ENCODE measurements around the gene INPP5K.

The INPP5K gene

GRCh38 chr17:1551741-1552140 lies 35.3 kb upstream of the INPP5K start:
- TF ChIP-seq TCF4 (CRISPR knock-in tag; IDR thresholded peaks at IDR 0.05; ENCODE audit: borderline replicate concordance) (no peak), ZFP30 (CRISPR knock-in tag; IDR thresholded peaks at IDR 0.05) (no peak)
- ATAC-seq = no peak

DNA sequence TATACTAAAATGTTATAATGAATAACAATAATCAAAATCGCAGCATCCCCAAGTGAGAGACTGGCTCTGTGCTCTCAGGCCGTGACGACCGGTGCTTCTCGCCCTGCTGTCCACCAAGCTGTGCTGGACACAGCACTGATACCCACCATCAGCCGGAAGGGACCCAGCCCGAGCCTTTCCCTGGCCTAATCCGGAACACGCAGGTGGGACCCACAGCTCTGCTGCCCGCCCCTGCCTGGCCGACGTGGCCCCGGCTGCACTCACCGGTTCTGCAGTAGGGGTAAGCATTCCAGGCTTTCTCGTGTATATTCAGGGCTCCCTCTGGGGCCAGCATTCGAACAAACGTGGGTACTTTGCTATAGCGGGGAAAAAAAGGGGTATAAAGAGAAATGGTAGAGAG lies 31.6 kb upstream of the INPP5K start:
- ATAC-seq = no peak

DNA sequence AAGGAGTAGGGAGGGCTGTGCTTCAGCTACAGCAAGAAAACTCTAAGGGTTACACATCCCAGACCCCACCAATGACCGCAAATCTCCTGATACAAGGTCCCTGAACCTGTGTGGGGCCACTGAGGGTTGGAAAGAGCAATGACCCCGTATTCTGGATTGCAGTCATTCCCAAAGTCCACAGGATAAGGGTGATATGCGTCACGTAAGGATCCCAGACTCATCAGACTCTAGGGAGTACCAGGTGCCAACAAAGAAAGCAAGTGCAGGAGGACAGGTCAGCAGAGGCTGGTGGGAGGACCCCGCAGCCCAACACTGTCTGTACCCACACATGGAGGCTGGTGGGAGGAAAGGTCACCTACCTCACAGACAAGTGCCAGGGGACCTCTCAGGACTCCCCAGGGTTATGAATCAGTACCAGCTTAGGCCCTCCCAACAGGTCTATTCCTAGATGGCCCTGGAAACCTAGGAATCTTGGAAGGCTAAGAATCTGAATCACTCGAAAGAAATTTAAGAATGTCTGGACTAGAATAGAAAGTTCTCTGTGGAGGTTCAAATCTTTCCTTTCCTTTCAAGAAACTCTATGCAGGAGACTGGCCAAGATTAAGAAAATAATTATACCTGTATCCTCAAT lies 30.0 kb upstream of the INPP5K start:
- ATAC-seq = no peak; the same call in 2 of the 3 replicates
- no peak for TF ChIP-seq SNAI2 (CRISPR knock-in tag; IDR thresholded peaks at IDR 0.05)
- TF ChIP-seq BACH2 (CRISPR knock-in tag; IDR thresholded peaks at IDR 0.05; ENCODE audit: borderline replicate concordance) = no peak
- TF ChIP-seq, protein P1, sequence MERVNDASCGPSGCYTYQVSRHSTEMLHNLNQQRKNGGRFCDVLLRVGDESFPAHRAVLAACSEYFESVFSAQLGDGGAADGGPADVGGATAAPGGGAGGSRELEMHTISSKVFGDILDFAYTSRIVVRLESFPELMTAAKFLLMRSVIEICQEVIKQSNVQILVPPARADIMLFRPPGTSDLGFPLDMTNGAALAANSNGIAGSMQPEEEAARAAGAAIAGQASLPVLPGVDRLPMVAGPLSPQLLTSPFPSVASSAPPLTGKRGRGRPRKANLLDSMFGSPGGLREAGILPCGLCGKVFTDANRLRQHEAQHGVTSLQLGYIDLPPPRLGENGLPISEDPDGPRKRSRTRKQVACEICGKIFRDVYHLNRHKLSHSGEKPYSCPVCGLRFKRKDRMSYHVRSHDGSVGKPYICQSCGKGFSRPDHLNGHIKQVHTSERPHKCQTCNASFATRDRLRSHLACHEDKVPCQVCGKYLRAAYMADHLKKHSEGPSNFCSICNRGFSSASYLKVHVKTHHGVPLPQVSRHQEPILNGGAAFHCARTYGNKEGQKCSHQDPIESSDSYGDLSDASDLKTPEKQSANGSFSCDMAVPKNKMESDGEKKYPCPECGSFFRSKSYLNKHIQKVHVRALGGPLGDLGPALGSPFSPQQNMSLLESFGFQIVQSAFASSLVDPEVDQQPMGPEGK (CRISPR knock-in tag; IDR thresholded peaks at IDR 0.05; ENCODE audit: borderline replicate concordance) = no peak
- no peak for TF ChIP-seq ESRRG (CRISPR knock-in tag; IDR thresholded peaks at IDR 0.05)
- TF ChIP-seq, protein P2, sequence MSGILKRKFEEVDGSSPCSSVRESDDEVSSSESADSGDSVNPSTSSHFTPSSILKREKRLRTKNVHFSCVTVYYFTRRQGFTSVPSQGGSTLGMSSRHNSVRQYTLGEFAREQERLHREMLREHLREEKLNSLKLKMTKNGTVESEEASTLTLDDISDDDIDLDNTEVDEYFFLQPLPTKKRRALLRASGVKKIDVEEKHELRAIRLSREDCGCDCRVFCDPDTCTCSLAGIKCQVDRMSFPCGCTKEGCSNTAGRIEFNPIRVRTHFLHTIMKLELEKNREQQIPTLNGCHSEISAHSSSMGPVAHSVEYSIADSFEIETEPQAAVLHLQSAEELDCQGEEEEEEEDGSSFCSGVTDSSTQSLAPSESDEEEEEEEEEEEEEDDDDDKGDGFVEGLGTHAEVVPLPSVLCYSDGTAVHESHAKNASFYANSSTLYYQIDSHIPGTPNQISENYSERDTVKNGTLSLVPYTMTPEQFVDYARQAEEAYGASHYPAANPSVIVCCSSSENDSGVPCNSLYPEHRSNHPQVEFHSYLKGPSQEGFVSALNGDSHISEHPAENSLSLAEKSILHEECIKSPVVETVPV (CRISPR knock-in tag; IDR thresholded peaks at IDR 0.05) = no peak
- no peak for TF ChIP-seq ZC3H10 (CRISPR knock-in tag; IDR thresholded peaks at IDR 0.05)
- no peak for TF ChIP-seq ZFP3 (CRISPR knock-in tag; IDR thresholded peaks at IDR 0.05)
- no peak for TF ChIP-seq TCF4 (CRISPR knock-in tag; IDR thresholded peaks at IDR 0.05; ENCODE audit: borderline replicate concordance)
- TF ChIP-seq ZFP30 (CRISPR knock-in tag; IDR thresholded peaks at IDR 0.05) = no peak
- TF ChIP-seq ZNF8 (CRISPR knock-in tag; IDR thresholded peaks at IDR 0.05) = no peak
- TF ChIP-seq, protein P3, sequence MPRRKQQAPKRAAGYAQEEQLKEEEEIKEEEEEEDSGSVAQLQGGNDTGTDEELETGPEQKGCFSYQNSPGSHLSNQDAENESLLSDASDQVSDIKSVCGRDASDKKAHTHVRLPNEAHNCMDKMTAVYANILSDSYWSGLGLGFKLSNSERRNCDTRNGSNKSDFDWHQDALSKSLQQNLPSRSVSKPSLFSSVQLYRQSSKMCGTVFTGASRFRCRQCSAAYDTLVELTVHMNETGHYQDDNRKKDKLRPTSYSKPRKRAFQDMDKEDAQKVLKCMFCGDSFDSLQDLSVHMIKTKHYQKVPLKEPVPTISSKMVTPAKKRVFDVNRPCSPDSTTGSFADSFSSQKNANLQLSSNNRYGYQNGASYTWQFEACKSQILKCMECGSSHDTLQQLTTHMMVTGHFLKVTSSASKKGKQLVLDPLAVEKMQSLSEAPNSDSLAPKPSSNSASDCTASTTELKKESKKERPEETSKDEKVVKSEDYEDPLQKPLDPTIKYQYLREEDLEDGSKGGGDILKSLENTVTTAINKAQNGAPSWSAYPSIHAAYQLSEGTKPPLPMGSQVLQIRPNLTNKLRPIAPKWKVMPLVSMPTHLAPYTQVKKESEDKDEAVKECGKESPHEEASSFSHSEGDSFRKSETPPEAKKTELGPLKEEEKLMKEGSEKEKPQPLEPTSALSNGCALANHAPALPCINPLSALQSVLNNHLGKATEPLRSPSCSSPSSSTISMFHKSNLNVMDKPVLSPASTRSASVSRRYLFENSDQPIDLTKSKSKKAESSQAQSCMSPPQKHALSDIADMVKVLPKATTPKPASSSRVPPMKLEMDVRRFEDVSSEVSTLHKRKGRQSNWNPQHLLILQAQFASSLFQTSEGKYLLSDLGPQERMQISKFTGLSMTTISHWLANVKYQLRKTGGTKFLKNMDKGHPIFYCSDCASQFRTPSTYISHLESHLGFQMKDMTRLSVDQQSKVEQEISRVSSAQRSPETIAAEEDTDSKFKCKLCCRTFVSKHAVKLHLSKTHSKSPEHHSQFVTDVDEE (CRISPR knock-in tag; IDR thresholded peaks at IDR 0.05) = no peak
- TF ChIP-seq, protein P4, sequence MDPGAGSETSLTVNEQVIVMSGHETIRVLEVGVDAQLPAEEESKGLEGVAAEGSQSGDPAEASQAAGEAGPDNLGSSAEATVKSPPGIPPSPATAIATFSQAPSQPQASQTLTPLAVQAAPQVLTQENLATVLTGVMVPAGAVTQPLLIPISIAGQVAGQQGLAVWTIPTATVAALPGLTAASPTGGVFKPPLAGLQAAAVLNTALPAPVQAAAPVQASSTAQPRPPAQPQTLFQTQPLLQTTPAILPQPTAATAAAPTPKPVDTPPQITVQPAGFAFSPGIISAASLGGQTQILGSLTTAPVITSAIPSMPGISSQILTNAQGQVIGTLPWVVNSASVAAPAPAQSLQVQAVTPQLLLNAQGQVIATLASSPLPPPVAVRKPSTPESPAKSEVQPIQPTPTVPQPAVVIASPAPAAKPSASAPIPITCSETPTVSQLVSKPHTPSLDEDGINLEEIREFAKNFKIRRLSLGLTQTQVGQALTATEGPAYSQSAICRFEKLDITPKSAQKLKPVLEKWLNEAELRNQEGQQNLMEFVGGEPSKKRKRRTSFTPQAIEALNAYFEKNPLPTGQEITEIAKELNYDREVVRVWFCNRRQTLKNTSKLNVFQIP (CRISPR knock-in tag; IDR thresholded peaks at IDR 0.05; ENCODE audit: borderline replicate concordance, low read depth) = no peak
- no peak for TF ChIP-seq RARB (CRISPR knock-in tag; IDR thresholded peaks at IDR 0.05)
- no peak for TF ChIP-seq ZNF565 (CRISPR knock-in tag; conservative IDR thresholded peaks at IDR 0.05; ENCODE audit: low read depth)
- TF ChIP-seq ZNF70 (CRISPR knock-in tag; IDR thresholded peaks at IDR 0.05) = no peak
- no peak for TF ChIP-seq PPARA (CRISPR knock-in tag; IDR thresholded peaks at IDR 0.05; ENCODE audit: borderline replicate concordance)
- TF ChIP-seq TOX (CRISPR knock-in tag; IDR thresholded peaks at IDR 0.05; ENCODE audit: borderline replicate concordance) = no peak

More for the DNA sequence above, 31.6 kb upstream of the INPP5K start:
- no peak for TF ChIP-seq GLIS3 (CRISPR knock-in tag; IDR thresholded peaks at IDR 0.05)
- no peak for TF ChIP-seq ESRRG (CRISPR knock-in tag; IDR thresholded peaks at IDR 0.05)
- TF ChIP-seq, protein P4 (CRISPR knock-in tag; IDR thresholded peaks at IDR 0.05; ENCODE audit: borderline replicate concordance, low read depth) = no peak
- TF ChIP-seq TOX (CRISPR knock-in tag; IDR thresholded peaks at IDR 0.05; ENCODE audit: borderline replicate concordance) = no peak
- TF ChIP-seq ISL1 (CRISPR knock-in tag; IDR thresholded peaks at IDR 0.05) = no peak
- no peak for TF ChIP-seq CSDC2 (CRISPR knock-in tag; IDR thresholded peaks at IDR 0.05)
- no peak for TF ChIP-seq ZC3H10 (CRISPR knock-in tag; IDR thresholded peaks at IDR 0.05)
